ENCODE results near the gene FNDC3B.

DNA sequence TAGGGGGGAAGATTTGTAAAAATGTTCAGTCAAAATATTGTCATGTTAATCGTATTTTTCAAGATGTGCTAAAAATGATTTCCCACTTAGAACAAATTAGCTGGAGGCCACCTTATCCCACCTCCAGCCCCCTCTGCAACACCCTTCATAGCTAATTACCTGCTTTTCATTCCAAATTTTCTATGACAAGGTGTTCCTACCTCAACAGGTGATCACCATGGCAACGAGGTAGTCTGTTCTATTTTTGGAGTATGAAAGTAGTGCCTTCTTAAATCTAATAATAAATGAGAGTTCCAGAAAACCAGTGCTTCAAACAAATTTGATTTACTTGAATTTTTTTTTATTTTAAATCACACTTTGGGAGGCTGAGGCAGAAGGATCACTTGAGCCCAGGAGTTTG is 149.8 kb downstream of the FNDC3B start:
- TF ChIP-seq, protein P1, sequence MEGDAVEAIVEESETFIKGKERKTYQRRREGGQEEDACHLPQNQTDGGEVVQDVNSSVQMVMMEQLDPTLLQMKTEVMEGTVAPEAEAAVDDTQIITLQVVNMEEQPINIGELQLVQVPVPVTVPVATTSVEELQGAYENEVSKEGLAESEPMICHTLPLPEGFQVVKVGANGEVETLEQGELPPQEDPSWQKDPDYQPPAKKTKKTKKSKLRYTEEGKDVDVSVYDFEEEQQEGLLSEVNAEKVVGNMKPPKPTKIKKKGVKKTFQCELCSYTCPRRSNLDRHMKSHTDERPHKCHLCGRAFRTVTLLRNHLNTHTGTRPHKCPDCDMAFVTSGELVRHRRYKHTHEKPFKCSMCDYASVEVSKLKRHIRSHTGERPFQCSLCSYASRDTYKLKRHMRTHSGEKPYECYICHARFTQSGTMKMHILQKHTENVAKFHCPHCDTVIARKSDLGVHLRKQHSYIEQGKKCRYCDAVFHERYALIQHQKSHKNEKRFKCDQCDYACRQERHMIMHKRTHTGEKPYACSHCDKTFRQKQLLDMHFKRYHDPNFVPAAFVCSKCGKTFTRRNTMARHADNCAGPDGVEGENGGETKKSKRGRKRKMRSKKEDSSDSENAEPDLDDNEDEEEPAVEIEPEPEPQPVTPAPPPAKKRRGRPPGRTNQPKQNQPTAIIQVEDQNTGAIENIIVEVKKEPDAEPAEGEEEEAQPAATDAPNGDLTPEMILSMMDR (IDR thresholded peaks at IDR 0.05), result no peak
- no peak for TF ChIP-seq POLR2A (IDR thresholded peaks at IDR 0.05)

Data from testis (tissue), 2 donors.